ENCODE measurements around the gene PARVG.

PARVG gene

GRCh38 chr22:44187652-44188230 lies 7.0 kb downstream of the PARVG start:
- H3K36me3 ChIP-seq (ENCODE audit: control insufficient read depth, insufficient read depth, low read length): no peaks in the 10 kb centered on the region; the same call in 1 of the 2 replicates
- no peaks in the 10 kb centered on the region for H3K9me3 ChIP-seq (ENCODE audit: control insufficient read depth, insufficient read depth, low read length)
- no peak overlapping the region for H3K4me3 ChIP-seq (ENCODE audit: low read length)
- no peaks in the 10 kb centered on the region for H3K27me3 ChIP-seq (ENCODE audit: control insufficient read depth, insufficient read depth, low read length)
- no peaks in the 10 kb centered on the region for H3K4me1 ChIP-seq (ENCODE audit: control insufficient read depth, insufficient read depth, low read length)
- WGBS (ENCODE audit: insufficient coverage, insufficient read length): no CpG with 5 or more reads among the region's 12 CpGs
- H3K27ac ChIP-seq (ENCODE audit: low read length): no peak overlapping the region
- no peak for DNase-seq (ENCODE audit: low read depth, low spot score)

- Histone ChIP-seq H3K4me3 (ENCODE audit: low read length) (no peak overlapping the region), H3K36me3 (ENCODE audit: control insufficient read depth, insufficient read depth, low read length) (no peaks in the 10 kb centered on the region; the same call in 1 of the 2 replicates), H3K4me1 (ENCODE audit: control insufficient read depth, insufficient read depth, low read length) (no peaks in the 10 kb centered on the region), H3K27ac (ENCODE audit: low read length) (no peak overlapping the region), H3K27me3 (ENCODE audit: control insufficient read depth, insufficient read depth, low read length) (no peaks in the 10 kb centered on the region), H3K9me3 (ENCODE audit: control insufficient read depth, insufficient read depth, low read length) (no peaks in the 10 kb centered on the region)
- no CpG with 5 or more reads among the region's 8 CpGs for WGBS (ENCODE audit: insufficient coverage, insufficient read length)
- no peak for DNase-seq (ENCODE audit: low read depth, low spot score)
Measured at GRCh38 chr22:44188316-44188715, 7.6 kb downstream of the PARVG start.

- H3K36me3 ChIP-seq (ENCODE audit: control insufficient read depth, insufficient read depth, low read length): no peaks in the 10 kb centered on the region; the same call in 1 of the 2 replicates
- no CpG with 5 or more reads among the region's 12 CpGs for WGBS (ENCODE audit: insufficient coverage, insufficient read length)
- H3K4me3 ChIP-seq (ENCODE audit: low read length): no peak overlapping the region
- H3K27ac ChIP-seq (ENCODE audit: low read length): no peak overlapping the region
- H3K4me1 ChIP-seq (ENCODE audit: control insufficient read depth, insufficient read depth, low read length): no peaks in the 10 kb centered on the region
- no peaks in the 10 kb centered on the region for H3K27me3 ChIP-seq (ENCODE audit: control insufficient read depth, insufficient read depth, low read length)
- H3K9me3 ChIP-seq (ENCODE audit: control insufficient read depth, insufficient read depth, low read length): no peaks in the 10 kb centered on the region
- no peak for DNase-seq (ENCODE audit: low read depth, low spot score)
Measured at GRCh38 chr22:44188986-44189630, 8.4 kb downstream of the PARVG start.

GRCh38 chr22:44190381-44190976 lies 9.8 kb downstream of the PARVG start:
- Histone ChIP-seq H3K27ac (ENCODE audit: low read length) (no peak overlapping the region), H3K4me1 (ENCODE audit: control insufficient read depth, insufficient read depth, low read length) (no peaks in the 10 kb centered on the region), H3K9me3 (ENCODE audit: control insufficient read depth, insufficient read depth, low read length) (no peaks in the 10 kb centered on the region), H3K4me3 (ENCODE audit: low read length) (no peak overlapping the region), H3K36me3 (ENCODE audit: control insufficient read depth, insufficient read depth, low read length) (no peaks in the 10 kb centered on the region; the same call in 1 of the 2 replicates), H3K27me3 (ENCODE audit: control insufficient read depth, insufficient read depth, low read length) (no peaks in the 10 kb centered on the region)
- no peak for DNase-seq (ENCODE audit: low read depth, low spot score)
- WGBS (ENCODE audit: insufficient coverage, insufficient read length): no CpG with 5 or more reads among the region's 12 CpGs

- Histone ChIP-seq H3K27ac (ENCODE audit: low read length) (no peak overlapping the region), H3K4me3 (ENCODE audit: low read length) (no peak overlapping the region), H3K36me3 (ENCODE audit: control insufficient read depth, insufficient read depth, low read length) (no peaks in the 10 kb centered on the region; the same call in 1 of the 2 replicates), H3K4me1 (ENCODE audit: control insufficient read depth, insufficient read depth, low read length) (no peaks in the 10 kb centered on the region), H3K27me3 (ENCODE audit: control insufficient read depth, insufficient read depth, low read length) (no peaks in the 10 kb centered on the region), H3K9me3 (ENCODE audit: control insufficient read depth, insufficient read depth, low read length) (no peaks in the 10 kb centered on the region)
- no peak for DNase-seq (ENCODE audit: low read depth, low spot score)
- no CpG with 5 or more reads among the region's 9 CpGs for WGBS (ENCODE audit: insufficient coverage, insufficient read length)
Measured at GRCh38 chr22:44191036-44191454, 10.3 kb downstream of the PARVG start.

GRCh38 chr22:44192098-44192815 lies 11.5 kb downstream of the PARVG start:
- Histone ChIP-seq H3K4me1 (ENCODE audit: control insufficient read depth, insufficient read depth, low read length) (no peaks in the 10 kb centered on the region), H3K4me3 (ENCODE audit: low read length) (no peak overlapping the region), H3K27ac (ENCODE audit: low read length) (no peak overlapping the region), H3K36me3 (ENCODE audit: control insufficient read depth, insufficient read depth, low read length) (no peaks in the 10 kb centered on the region; the same call in 1 of the 2 replicates), H3K9me3 (ENCODE audit: control insufficient read depth, insufficient read depth, low read length) (no peaks in the 10 kb centered on the region), H3K27me3 (ENCODE audit: control insufficient read depth, insufficient read depth, low read length) (no peaks in the 10 kb centered on the region)
- WGBS (ENCODE audit: insufficient coverage, insufficient read length): no CpG with 5 or more reads among the region's 8 CpGs
- peak; percentile 9 for DNase-seq (ENCODE audit: low read depth, low spot score)

- Histone ChIP-seq H3K4me1 (ENCODE audit: control insufficient read depth, insufficient read depth, low read length) (no peaks in the 10 kb centered on the region), H3K9me3 (ENCODE audit: control insufficient read depth, insufficient read depth, low read length) (no peaks in the 10 kb centered on the region), H3K27me3 (ENCODE audit: control insufficient read depth, insufficient read depth, low read length) (no peaks in the 10 kb centered on the region), H3K36me3 (ENCODE audit: control insufficient read depth, insufficient read depth, low read length) (no peaks in the 10 kb centered on the region; the same call in 1 of the 2 replicates), H3K27ac (ENCODE audit: low read length) (no peak overlapping the region), H3K4me3 (ENCODE audit: low read length) (no peak overlapping the region)
- WGBS (ENCODE audit: insufficient coverage, insufficient read length): no CpG with 5 or more reads among the region's 11 CpGs
- DNase-seq (ENCODE audit: low read depth, low spot score): no peak
Measured at GRCh38 chr22:44192816-44193534, 12.2 kb downstream of the PARVG start.

- Histone ChIP-seq H3K36me3 (ENCODE audit: control insufficient read depth, insufficient read depth, low read length) (no peaks in the 10 kb centered on the region; the same call in 1 of the 2 replicates), H3K27ac (ENCODE audit: low read length) (no peak overlapping the region), H3K9me3 (ENCODE audit: control insufficient read depth, insufficient read depth, low read length) (no peaks in the 10 kb centered on the region), H3K4me3 (ENCODE audit: low read length) (no peak overlapping the region), H3K27me3 (ENCODE audit: control insufficient read depth, insufficient read depth, low read length) (no peaks in the 10 kb centered on the region), H3K4me1 (ENCODE audit: control insufficient read depth, insufficient read depth, low read length) (no peaks in the 10 kb centered on the region)
- WGBS (ENCODE audit: insufficient coverage, insufficient read length): no CpG with 5 or more reads among the region's 4 CpGs
- DNase-seq (ENCODE audit: low read depth, low spot score): no peak
Measured at GRCh38 chr22:44193535-44193891, 12.8 kb downstream of the PARVG start.

- no peak overlapping the region for H3K4me3 ChIP-seq (ENCODE audit: low read length)
- H3K4me1 ChIP-seq (ENCODE audit: control insufficient read depth, insufficient read depth, low read length): no peaks in the 10 kb centered on the region
- H3K9me3 ChIP-seq (ENCODE audit: control insufficient read depth, insufficient read depth, low read length): no peaks in the 10 kb centered on the region
- DNase-seq (ENCODE audit: low read depth, low spot score): no peak
- 100% methylated on average over 2 of the region's 2 CpGs for WGBS (ENCODE audit: insufficient coverage, insufficient read length)
- no peak overlapping the region for H3K27ac ChIP-seq (ENCODE audit: low read length)
- H3K27me3 ChIP-seq (ENCODE audit: control insufficient read depth, insufficient read depth, low read length): no peaks in the 10 kb centered on the region
- H3K36me3 ChIP-seq (ENCODE audit: control insufficient read depth, insufficient read depth, low read length): no peaks in the 10 kb centered on the region; the same call in 1 of the 2 replicates
Measured at GRCh38 chr22:44194569-44194968, 13.8 kb downstream of the PARVG start.

Data from iPS DF 6.9 (cell line).